Measurements from ENCODE around the gene ZNF283.
A peak's percentile ranks its signal among the peaks of the same experiment; 100 is the strongest.
"Not testable (repeated sequence)": the region's sequence is repeated elsewhere in the genome, so short reads cannot be mapped to it uniquely, and the experiment has no call there.

The ZNF283 gene

GRCh38 chr19:43799502-43800142 lies 27.5 kb upstream of the ZNF283 start:
- no peak for DNase-seq (ENCODE audit: low read depth, low spot score)

GRCh38 chr19:43802216-43802951 lies 24.7 kb upstream of the ZNF283 start, which contains the start of gene LYPD5:
LYPD5 (minus strand) TSS chr19:43802447; CDS start chr19:43802380, 67 bp downstream.
- DNase-seq (ENCODE audit: low read depth, low spot score), result no peak

GRCh38 chr19:43804432-43804831 lies 22.7 kb upstream of the ZNF283 start:
- DNase-seq (ENCODE audit: low read depth, low spot score), result no peak

- not testable (repeated sequence) for DNase-seq (ENCODE audit: low read depth, low spot score)
These were observed 20.7 kb upstream of the ZNF283 start for GRCh38 chr19:43806401-43806800.

GRCh38 chr19:43806848-43807247 lies 20.3 kb upstream of the ZNF283 start:
- DNase-seq (ENCODE audit: low read depth, low spot score), result no peak

GRCh38 chr19:43807651-43808050 lies 19.5 kb upstream of the ZNF283 start:
- DNase-seq (ENCODE audit: low read depth, low spot score), result no peak

- DNase-seq (ENCODE audit: low read depth, low spot score), result no peak
These were observed 17.1 kb upstream of the ZNF283 start for GRCh38 chr19:43809762-43810696.

GRCh38 chr19:43811837-43812236 lies 15.3 kb upstream of the ZNF283 start:
- DNase-seq (ENCODE audit: low read depth, low spot score), result no peak

- no peak for DNase-seq (ENCODE audit: low read depth, low spot score)
These were observed 14.9 kb upstream of the ZNF283 start for GRCh38 chr19:43812259-43812658.

- DNase-seq (ENCODE audit: low read depth, low spot score), result no peak
These were observed 14.4 kb upstream of the ZNF283 start for GRCh38 chr19:43812688-43813087.

- DNase-seq (ENCODE audit: low read depth, low spot score), result no peak
These were observed 12.3 kb upstream of the ZNF283 start for GRCh38 chr19:43814663-43815352.

- DNase-seq (ENCODE audit: low read depth, low spot score), result not testable (repeated sequence)
These were observed 9.7 kb upstream of the ZNF283 start for GRCh38 chr19:43817454-43817853.

GRCh38 chr19:43818500-43818899 lies 8.6 kb upstream of the ZNF283 start:
- no peak for DNase-seq (ENCODE audit: low read depth, low spot score)

- DNase-seq (ENCODE audit: low read depth, low spot score), result peak; percentile 2
These were observed 6.8 kb upstream of the ZNF283 start for GRCh38 chr19:43820098-43820883.

GRCh38 chr19:43820884-43821215 lies 6.3 kb upstream of the ZNF283 start:
- DNase-seq (ENCODE audit: low read depth, low spot score), result no peak

GRCh38 chr19:43823856-43824255 lies 3.3 kb upstream of the ZNF283 start:
- not testable (repeated sequence) for DNase-seq (ENCODE audit: low read depth, low spot score)

GRCh38 chr19:43824572-43824971 lies 2.5 kb upstream of the ZNF283 start:
- not testable (repeated sequence) for DNase-seq (ENCODE audit: low read depth, low spot score)

- no peak for DNase-seq (ENCODE audit: low read depth, low spot score)
These were observed 12.0 kb downstream of the ZNF283 start for GRCh38 chr19:43839139-43839538.

GRCh38 chr19:43842007-43842406 lies 14.9 kb downstream of the ZNF283 start:
- DNase-seq (ENCODE audit: low read depth, low spot score), result no peak

GRCh38 chr19:43847246-43847645 lies 20.1 kb downstream of the ZNF283 start:
- DNase-seq (ENCODE audit: low read depth, low spot score), result no peak

- no peak for DNase-seq (ENCODE audit: low read depth, low spot score)
These were observed 20.8 kb downstream of the ZNF283 start for GRCh38 chr19:43847884-43848283.

Data from activated CD4-positive, CD25-positive, alpha-beta regulatory T cell treated with anti-CD3 and anti-CD28 coated beads, Interleukin-2, amount 50 U/mL, for 16 hours (primary cell).